Heart left ventricle (tissue), 16 donors: Measurements from ENCODE around the gene RNF212. TPM values are rescaled to one million over a fixed set of nuclear protein-coding genes. Genes with fewer than 3 reads are reported as not detected.

ENCODE experiments used
- ATAC-seq, 4 donors: fragments of 200-7000 bp; cut with Tn5 transposase; one replicate each; pipeline ENCODE4 v1.9.1; 2020 to 2022; ENCODE audit warnings: moderate library complexity in 4 of 4, mild to moderate bottlenecking in 3 of 4, moderate number of reproducible peaks in 1 of 4
- DNase-seq, 5 donors: peaks; one replicate each; pipeline ENCODE4 v3.0.0-alpha.2; 2020
- H3K27ac ChIP-seq, 12 donors: fragments of 200-600 bp; sonication (generic) in 4 of 12; one replicate each; pipeline versions ENCODE4 v1.5.0 to v1.8.0; 2016 to 2022; ENCODE audit warnings: mild to moderate bottlenecking in 2 of 12
- H3K27me3 ChIP-seq, 9 donors: fragments of 200-600 bp; sonication (generic) in 2 of 9; one replicate each; pipeline versions ENCODE4 v1.5.1 to v1.8.0; 2016 to 2022; ENCODE audit warnings: mild to moderate bottlenecking in 3 of 9
- H3K36me3 ChIP-seq, 9 donors: fragments of 200-600 bp; sonication (generic) in 2 of 9; one replicate each; pipeline versions ENCODE4 v1.5.0 to v1.8.0; 2018 to 2022; ENCODE audit warnings: mild to moderate bottlenecking in 2 of 9
- H3K4me1 ChIP-seq, 12 donors: fragments of 200-600 bp; sonication (generic) in 4 of 12; one replicate each; pipeline versions ENCODE4 v1.5.0 to v1.8.0; 2016 to 2022; ENCODE audit warnings: mild to moderate bottlenecking in 3 of 12
- H3K4me3 ChIP-seq, 12 donors: fragments of 200-600 bp; sonication (generic) in 4 of 12; one replicate each; pipeline versions ENCODE4 v1.5.0 to v1.8.0; 2017 to 2022; ENCODE audit warnings: mild to moderate bottlenecking in 9 of 12, moderate library complexity in 4 of 12
- H3K9me3 ChIP-seq, 12 donors: fragments of 200-600 bp; sonication (generic) in 4 of 12; one replicate each; pipeline versions ENCODE4 v1.5.0 to v1.8.0; 2016 to 2022; ENCODE audit warnings: mild to moderate bottlenecking in 1 of 12
- CTCF ChIP-seq, 12 donors: fragments of 200-600 bp; sonication (generic) in 4 of 12; IDR thresholded peaks; one replicate each; pipeline versions ENCODE4 v1.5.0 to v1.8.0; 2018 to 2022; ENCODE audit warnings: antibody characterized with exemption in 12 of 12, mild to moderate bottlenecking in 5 of 12
- POLR2A ChIP-seq, 2 donors: fragments of 450-650 bp; IDR thresholded peaks; one replicate each; pipeline ENCODE4 v1.6.1; 2017; ENCODE audit warnings: antibody characterized with exemption in 2 of 2, mild to moderate bottlenecking in 2 of 2, moderate library complexity in 2 of 2
- WGBS, 4 donors: extraction: QIAGEN DNeasy Blood & Tissue Kit in 2 of 4; methylation state at CpG; one replicate each; pipeline versions ENCODE4 v1.1.5 to v1.1.7; 2013 to 2018; 5-methylcytosine and 5-hydroxymethylcytosine counted together
- intact Hi-C, 10 donors: fragments of 100-400 bp; cut with DNase I; formaldehyde crosslinking; loops; one replicate each; pipeline versions ENCODE4 v1.11.1 to v1.14.2; 2022
- polyA plus RNA-seq, 2 donors: library from polyadenylated mRNA; stranded (reverse); fragments of 200-250 nt; gene quantifications; one replicate each; pipeline ENCODE4 v1.2.3, GENCODE V29; 2013
- total RNA-seq, 9 donors: library from RNA; depleted of rRNA in 2 of 9; stranded (reverse); fragments of >200 nt in 2 of 9; fragmentation: NEBNext Ultra II Directional in 3 of 9; extraction: Animal tissue kit (Norgen Biotek cat#: 25700) in 3 of 9; gene quantifications; one replicate each; pipeline versions ENCODE4 v1.1.0 to v1.2.4, GENCODE V29; 2016 to 2023
- donor health status: ischemic (EF 13 %, LVEDD 7.1; RV severe dilation, severe dysfunction).
- donor health status: healthy with polysubstance abuse.
- donor health status: DM: no; HTN: yes; CAD: no.
- donor health status: DM: no; HTN: no; CAD: no.
- donor health status: ischemic (EF 25% LVEDD 6.9; RV normal size, moderate dysfunction).
- donor health status: ischemic (EF 25% LVEDD 5.7; RV mildly dilated, moderate dysfunction).
- donor health status: healthy.
- donor health status: DM: yes; HTN: yes; CAD: no.
- donor health status: ischemic (EF 35%, LVEDD 5.7; RV mildly dilated, moderate dysfunction).
- donor health status: nonischemic (EF 11% LVEDD 7.7; RV severe dilation, severe dysfunction).
- donor health status: DM: yes; HTN: yes; CAD: no.
- donor health status: PGD.
- donor health status: ischemic (EF 29% LVEDD 5.4; RV normal size, mild dysfunction).
- donor health status: nonischemic (EF 23%, LVEDD 6.1; RV moderate dilation, normal function).

RNF212 gene
- total and polyA plus RNA-seq, 11 donors, result 0.25 to 1.6 (median 0.48) TPM; not detected in 4

- intact Hi-C loops, result no loop called here
- Histone ChIP-seq H3K27me3 (peaks cover 0 to 23% (median 7%) of the 10 kb centered on the region in 9 donors), H3K4me1 (peaks cover 0 to 19% (median 0%) of the 10 kb centered on the region in 12 donors), H3K27ac (no peak overlapping the region), H3K9me3 (no peaks in the 10 kb centered on the region), H3K36me3 (no peaks in the 10 kb centered on the region), H3K4me3 (no peak overlapping the region)
- WGBS, 4 donors, result 81 to 91% (median 87%) methylated on average over 24 to 27 of the region's 27 CpGs
- TF ChIP-seq CTCF (IDR thresholded peaks at IDR 0.05) (no peak), POLR2A (IDR thresholded peaks at IDR 0.05) (no peak)
- DNase-seq (no peak), ATAC-seq (no peak)
These were observed 35.5 kb downstream of the RNF212 start for GRCh38 chr4:1077711-1078477.

GRCh38 chr4:1075809-1076699, 37.3 kb downstream of the RNF212 start:
- no peak overlapping the region for H3K4me3 ChIP-seq
- H3K36me3 ChIP-seq, result no peaks in the 10 kb centered on the region
- ATAC-seq (no peak), DNase-seq (no peak)
- H3K9me3 ChIP-seq, result no peaks in the 10 kb centered on the region
- H3K27me3 ChIP-seq, result peaks cover 0 to 20% (median 7%) of the 10 kb centered on the region in 9 donors
- intact Hi-C loops, result no loop called here
- no peak overlapping the region for H3K27ac ChIP-seq
- WGBS, 4 donors, result 70 to 87% (median 75%) methylated on average over 11 of the region's 11 CpGs
- TF ChIP-seq CTCF (IDR thresholded peaks at IDR 0.05) (no peak), POLR2A (IDR thresholded peaks at IDR 0.05) (no peak)
- peaks cover 0 to 3% (median 0%) of the 10 kb centered on the region in 12 donors for H3K4me1 ChIP-seq

- Histone ChIP-seq H3K4me3 (no peak overlapping the region), H3K4me1 (peaks cover 0 to 3% (median 0%) of the 10 kb centered on the region in 12 donors), H3K27me3 (peaks cover 0 to 12% (median 0%) of the 10 kb centered on the region in 9 donors), H3K9me3 (no peaks in the 10 kb centered on the region), H3K36me3 (no peaks in the 10 kb centered on the region), H3K27ac (no peak overlapping the region)
- intact Hi-C loops, result no loop called here
- WGBS, 4 donors, result 71 to 83% (median 79%) methylated on average over 7 of the region's 7 CpGs
- DNase-seq (no peak), ATAC-seq (no peak)
- TF ChIP-seq CTCF (IDR thresholded peaks at IDR 0.05) (no peak), POLR2A (IDR thresholded peaks at IDR 0.05) (no peak)
These were observed 38.1 kb downstream of the RNF212 start for GRCh38 chr4:1075225-1075624.

- ATAC-seq, result peak in 1 of 4 donors; percentile 16
- 79 to 88% (median 85%) methylated on average over 9 of the region's 9 CpGs for WGBS, 4 donors
These were observed 39.3 kb downstream of the RNF212 start for GRCh38 chr4:1074077-1074476.

More at GRCh38 chr4:1074077-1074476, 39.3 kb downstream of the RNF212 start:
- Histone ChIP-seq H3K36me3 (no peaks in the 10 kb centered on the region), H3K4me3 (no peak overlapping the region), H3K4me1 (peaks cover 0 to 3% (median 0%) of the 10 kb centered on the region in 12 donors), H3K27ac (no peak overlapping the region), H3K9me3 (no peaks in the 10 kb centered on the region), H3K27me3 (peaks cover 0 to 9% (median 0%) of the 10 kb centered on the region in 9 donors)
- DNase-seq, result no peak
- TF ChIP-seq POLR2A (IDR thresholded peaks at IDR 0.05) (no peak), CTCF (IDR thresholded peaks at IDR 0.05) (no peak)
- intact Hi-C loops, result no loop called here
